HepG2 (cell line): ENCODE results near the gene MDP1. TPM values are rescaled to one million over a fixed set of nuclear protein-coding genes. Genes with fewer than 3 reads are reported as not detected.

Source experiments
- MXD3 ChIP-seq: IDR thresholded peaks from 2 replicates; pipeline ENCODE4 v1.6.1; 2016; ENCODE audit warnings: mild to moderate bottlenecking, missing biosample characterization, missing genetic modification reagents
- ZBTB33 ChIP-seq: sonication (generic); formaldehyde crosslinking; IDR thresholded peaks from 2 replicates; pipeline ENCODE4 v1.4.0; 2020; ENCODE audit warnings: missing genetic modification reagents
- ZFP91 ChIP-seq: sonication (generic); formaldehyde crosslinking; IDR thresholded peaks from 2 replicates; pipeline ENCODE4 v1.9.0; 2022; ENCODE audit warnings: missing genetic modification reagents, mild to moderate bottlenecking, borderline replicate concordance
- ZNF407 ChIP-seq: sonication (generic); formaldehyde crosslinking; IDR thresholded peaks from one replicate; pipeline ENCODE4 v1.5.1; 2020; ENCODE audit warnings: mild to moderate bottlenecking, missing genetic modification reagents; ENCODE audit errors: not compliant biosample characterization
- polyA plus RNA-seq, 8 experiments: library from polyadenylated mRNA; depleted of rRNA in 3 of 8; stranded (reverse) in 7 of 8; unstranded in 1 of 8; fragments of >200 nt; fragmentation: Illumina TruSeq in 4 of 8; extraction: Trizol in 4 of 8; gene quantifications; 2 replicates each; pipeline versions ENCODE4 v1.2.1 to v1.2.3, GENCODE V29; 2011 to 2016; ENCODE audit warnings: low read depth in 4 of 8, missing spikeins in 1 of 8, mixed read lengths in 1 of 8; ENCODE audit not compliant: insufficient read depth in 1 of 8
- total RNA-seq, 5 experiments: library from RNA; depleted of rRNA; stranded (reverse); fragments of >200 nt; fragmentation: Illumina TruSeq; extraction: Trizol; gene quantifications; 2 replicates each; pipeline ENCODE4 v1.2.3, GENCODE V29; 2016; ENCODE audit warnings: low read depth in 1 of 5

The MDP1 gene
- total and polyA plus RNA-seq, 2 of the 13 experiments (the other 11 are each of a cell fraction or from before 2014, with no cell fraction given) = 44.1 to 48.7 TPM

- no peak for TF ChIP-seq ZBTB33 (CRISPR knock-in tag)
- no peak for TF ChIP-seq MXD3 (CRISPR knock-in tag)
- 0 out of 2 replicates have a peak, but pooled peaks have one; percentile 20 for TF ChIP-seq ZFP91 (CRISPR knock-in tag)
- TF ChIP-seq ZNF407 (CRISPR knock-in tag) = peak; percentile 10
These were observed 8.7 kb downstream of the MDP1 start (continued) for GRCh38 chr14:24207104-24207551.
